Fibroblast of lung (primary cell): ENCODE data around the gene MYO1F.

Experiments
- CTCF ChIP-seq, 2 donors: IDR thresholded peaks in 1 of 2; conservative IDR thresholded peaks in 1 of 2; 1 replicate in 1 of 2; 2 replicates in 1 of 2; pipeline ENCODE4 v1.5.1; 2011 to 2012; ENCODE audit warnings: low read length in 2 of 2, control low read depth in 1 of 2, inconsistent platforms in 1 of 2, low read depth in 1 of 2, mild to moderate bottlenecking in 1 of 2
- EZH2 ChIP-seq: IDR thresholded peaks from 2 replicates; pipeline ENCODE4 v1.5.1; 2012; ENCODE audit warnings: low read length, control low read depth, mild to moderate bottlenecking; ENCODE audit errors: missing control alignments

DNA sequence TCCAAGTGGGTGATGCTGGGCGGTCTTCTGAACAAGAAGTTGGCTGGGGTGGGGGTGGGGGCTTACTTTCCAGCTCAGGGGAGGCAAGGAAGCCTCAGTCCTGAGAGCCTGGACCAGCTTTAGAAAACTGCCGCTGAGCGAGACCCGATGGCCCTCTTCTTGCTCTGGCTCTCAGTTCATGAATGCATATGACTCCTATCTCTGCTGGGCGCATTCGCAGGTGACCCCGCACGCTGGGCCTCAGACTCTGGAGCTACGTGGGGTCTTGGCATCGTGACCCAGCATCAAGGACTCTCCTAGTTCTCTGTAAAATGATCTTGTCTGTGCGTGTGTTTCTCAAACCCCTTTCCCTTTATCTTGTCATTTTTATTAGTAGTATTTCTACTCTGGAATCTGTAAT is 94.5 kb downstream of the MYO1F start:
- no peak for TF ChIP-seq CTCF (conservative IDR thresholded peaks at IDR 0.05 in 1 of 2, IDR thresholded peaks at IDR 0.05 in 1 of 2; ENCODE audit: low read depth in 1 of 2, low read length in 2 of 2)
- no peak for TF ChIP-seq EZH2
